GM10248 (cell line): ENCODE results near the gene CLEC3B.

ENCODE experiments used
- CTCF ChIA-PET: fragments of 300-600 bp; sonication (Branson Sonifier 250); formaldehyde crosslinking; extraction: SDS; loops from one replicate; lab custom pipeline; 2021; ENCODE audit warnings: antibody characterized with exemption; lab: Yijun Ruan, JAX
- POLR2A ChIA-PET: fragments of 350-650 bp; sonication (Branson Sonifier 250); formaldehyde crosslinking; extraction: SDS; loops from one replicate; lab custom pipeline; 2020; ENCODE audit warnings: antibody characterized with exemption; lab: Yijun Ruan, JAX
- DNase-seq: peaks from one replicate; pipeline ENCODE4 v3.0.0; 2012; ENCODE audit errors: extremely low spot score
- TF ChIP-seq, protein P1 (sequence below): IDR thresholded peaks from 2 replicates; pipeline ENCODE4 v1.5.1; 2012; ENCODE audit warnings: mild to moderate bottlenecking, low read depth; ENCODE audit errors: extremely low read depth, missing control alignments, control extremely low read depth

Gene CLEC3B

DNA sequence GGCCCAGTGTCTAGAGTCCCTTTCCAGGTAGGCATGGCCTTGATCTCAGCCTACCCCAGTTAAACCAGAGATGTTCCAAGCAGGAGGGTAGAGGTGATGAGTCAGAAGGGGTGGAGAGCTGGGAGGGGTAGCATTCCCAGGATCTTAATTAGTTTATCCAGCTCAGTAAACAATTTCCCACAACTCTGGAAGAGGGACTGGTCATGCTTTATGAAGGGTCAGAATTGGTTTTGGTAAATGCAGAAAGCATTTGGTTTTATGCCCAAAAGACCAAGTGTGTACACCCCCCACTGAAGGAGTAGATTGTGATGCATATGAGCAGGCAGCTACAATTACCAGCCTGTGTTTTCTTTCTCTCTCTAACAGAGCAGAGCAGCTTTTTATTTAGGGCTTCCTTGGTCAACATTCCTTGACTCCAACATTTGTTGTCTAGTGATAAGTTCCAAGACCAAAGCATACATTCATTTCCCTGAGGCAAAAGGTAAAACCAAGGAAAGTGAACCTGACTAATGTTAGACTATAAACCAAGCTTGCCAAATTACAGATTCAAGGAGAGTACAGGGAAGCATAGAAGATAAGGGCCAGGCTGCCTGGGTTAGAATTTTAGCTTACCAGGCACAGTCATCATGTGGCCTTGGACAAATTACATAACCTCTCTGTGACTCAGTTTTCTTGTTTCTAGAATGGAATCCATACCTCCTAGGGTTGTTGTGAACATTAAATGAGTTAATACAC is 32.5 kb upstream of the CLEC3B start:
- DNase-seq = no peak
- POLR2A ChIA-PET = no interaction called here
- CTCF ChIA-PET = interaction anchor here (1.0 to 5.4 kb wide), 7 partner anchors 10 to 1084 kb away, joined by 3 to 44 read pairs (median 4); no protein-coding TSS in a partner anchor
- TF ChIP-seq, protein P1, sequence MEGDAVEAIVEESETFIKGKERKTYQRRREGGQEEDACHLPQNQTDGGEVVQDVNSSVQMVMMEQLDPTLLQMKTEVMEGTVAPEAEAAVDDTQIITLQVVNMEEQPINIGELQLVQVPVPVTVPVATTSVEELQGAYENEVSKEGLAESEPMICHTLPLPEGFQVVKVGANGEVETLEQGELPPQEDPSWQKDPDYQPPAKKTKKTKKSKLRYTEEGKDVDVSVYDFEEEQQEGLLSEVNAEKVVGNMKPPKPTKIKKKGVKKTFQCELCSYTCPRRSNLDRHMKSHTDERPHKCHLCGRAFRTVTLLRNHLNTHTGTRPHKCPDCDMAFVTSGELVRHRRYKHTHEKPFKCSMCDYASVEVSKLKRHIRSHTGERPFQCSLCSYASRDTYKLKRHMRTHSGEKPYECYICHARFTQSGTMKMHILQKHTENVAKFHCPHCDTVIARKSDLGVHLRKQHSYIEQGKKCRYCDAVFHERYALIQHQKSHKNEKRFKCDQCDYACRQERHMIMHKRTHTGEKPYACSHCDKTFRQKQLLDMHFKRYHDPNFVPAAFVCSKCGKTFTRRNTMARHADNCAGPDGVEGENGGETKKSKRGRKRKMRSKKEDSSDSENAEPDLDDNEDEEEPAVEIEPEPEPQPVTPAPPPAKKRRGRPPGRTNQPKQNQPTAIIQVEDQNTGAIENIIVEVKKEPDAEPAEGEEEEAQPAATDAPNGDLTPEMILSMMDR = no peak

DNA sequence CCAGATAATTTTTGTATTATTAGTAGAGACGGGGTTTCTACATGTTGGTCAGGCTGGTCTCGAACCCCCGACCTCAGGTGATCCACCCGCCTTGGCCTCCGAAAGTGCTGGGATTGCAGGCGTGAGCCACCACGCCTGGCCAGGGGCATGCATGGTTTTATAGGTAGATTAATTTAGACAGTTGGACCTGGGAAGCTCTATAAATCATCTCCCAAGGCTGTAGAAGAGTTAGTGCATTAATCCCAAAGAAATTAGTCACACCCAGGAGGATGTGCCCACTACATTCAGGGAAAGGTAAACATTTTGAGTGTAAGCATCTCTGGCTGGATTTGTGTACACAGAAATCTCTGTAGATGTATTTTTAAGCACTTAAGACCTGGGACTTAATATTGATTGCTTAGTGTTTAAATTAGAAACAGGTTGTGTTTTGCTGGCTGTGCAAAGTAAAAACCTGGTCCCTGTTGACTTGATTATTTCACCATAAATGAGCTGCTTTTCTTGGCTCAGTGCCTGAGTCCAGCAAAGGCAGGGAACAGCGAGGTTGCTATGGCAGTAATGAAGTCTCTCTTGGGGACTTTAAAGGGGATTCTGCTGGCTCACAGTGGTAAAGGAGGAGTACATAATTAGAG is 30.8 kb upstream of the CLEC3B start:
- POLR2A ChIA-PET = no interaction called here
- DNase-seq = no peak
- CTCF ChIA-PET = interaction anchor here (1.0 to 5.4 kb wide), 5 partner anchors 8 to 1083 kb away, joined by 3 to 44 read pairs (median 4); no protein-coding TSS in a partner anchor
- TF ChIP-seq, protein P1 = no peak

DNA sequence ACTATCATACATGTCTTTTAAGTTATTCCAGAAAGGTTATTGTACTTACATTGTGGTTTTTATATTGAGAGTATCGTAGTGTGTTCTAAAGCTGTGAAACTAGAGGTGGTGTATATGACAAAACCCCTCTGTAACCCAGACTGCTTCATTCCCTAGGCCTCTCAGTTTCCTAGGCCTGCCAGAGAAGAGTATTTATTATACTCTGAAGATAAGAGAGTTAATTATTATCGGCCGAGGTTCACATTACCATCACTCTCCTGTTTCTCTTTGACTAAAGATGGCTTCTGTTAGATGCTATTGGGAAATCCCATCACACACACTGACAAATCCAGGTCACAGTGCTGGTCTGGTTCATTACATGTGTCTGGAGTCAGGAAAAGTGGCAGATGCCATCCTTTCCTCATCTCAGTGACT is 29.5 kb upstream of the CLEC3B start:
- POLR2A ChIA-PET = no interaction called here
- TF ChIP-seq, protein P1 = no peak
- CTCF ChIA-PET = interaction anchor here (1.1 to 3.0 kb wide), 3 partner anchors 9 to 44 kb away, joined by 3 to 13 read pairs (median 3); no protein-coding TSS in a partner anchor
- peak; percentile 24 for DNase-seq

DNA sequence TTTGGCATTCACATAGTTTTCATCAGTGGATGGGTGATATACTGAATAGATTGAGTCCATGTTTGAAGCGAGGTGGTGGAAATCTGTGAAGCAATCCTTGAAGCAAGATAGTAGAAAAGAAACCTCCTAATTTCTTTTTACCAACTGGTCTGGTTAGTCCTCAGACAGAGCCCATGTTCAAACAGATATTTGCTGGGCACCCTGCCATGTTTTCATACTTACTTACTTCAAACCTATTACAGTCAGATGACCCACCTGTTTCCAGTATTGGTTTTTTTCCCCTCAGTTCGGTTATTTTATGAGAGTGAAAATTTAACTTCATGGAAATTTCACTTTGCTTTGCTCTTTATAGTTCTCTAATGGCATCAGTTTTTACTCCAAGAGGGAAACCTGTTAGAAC is 26.3 kb upstream of the CLEC3B start:
- no peak for DNase-seq
- POLR2A ChIA-PET = no interaction called here
- CTCF ChIA-PET = interaction anchor here (1.6 to 2.0 kb wide), 2 partner anchors 9 to 12 kb away, joined by 5 to 6 read pairs; no protein-coding TSS in a partner anchor

DNA sequence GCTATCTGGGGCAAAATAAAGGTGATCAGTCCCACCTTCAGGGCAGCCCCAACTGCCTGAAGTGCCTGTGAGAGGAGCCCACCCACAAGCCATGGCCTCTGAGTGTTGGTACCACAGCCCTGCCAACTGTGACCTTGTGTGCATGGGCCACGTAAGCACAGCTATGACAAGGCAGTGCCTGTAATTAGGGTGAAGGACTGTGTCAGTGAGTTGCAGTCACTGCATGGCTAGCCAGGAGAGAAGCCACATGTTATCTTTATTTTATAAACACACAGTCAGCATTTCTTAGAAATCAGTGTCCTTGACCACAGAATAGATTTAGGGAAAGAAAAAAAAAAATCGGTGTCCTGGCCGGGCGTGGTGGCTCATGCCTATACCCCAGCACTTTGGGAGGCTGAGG is 25.3 kb upstream of the CLEC3B start:
- no peak for DNase-seq
- ChIA-PET POLR2A (no interaction called here), CTCF (interaction anchor here (0.9 to 1.6 kb wide), 3 partner anchors 8 to 13 kb away, joined by 3 to 5 read pairs (median 4); no protein-coding TSS in a partner anchor)
- TF ChIP-seq, protein P1 = no peak

More for the DNA sequence above, 26.3 kb upstream of the CLEC3B start:
- TF ChIP-seq, protein P1 = no peak

DNA sequence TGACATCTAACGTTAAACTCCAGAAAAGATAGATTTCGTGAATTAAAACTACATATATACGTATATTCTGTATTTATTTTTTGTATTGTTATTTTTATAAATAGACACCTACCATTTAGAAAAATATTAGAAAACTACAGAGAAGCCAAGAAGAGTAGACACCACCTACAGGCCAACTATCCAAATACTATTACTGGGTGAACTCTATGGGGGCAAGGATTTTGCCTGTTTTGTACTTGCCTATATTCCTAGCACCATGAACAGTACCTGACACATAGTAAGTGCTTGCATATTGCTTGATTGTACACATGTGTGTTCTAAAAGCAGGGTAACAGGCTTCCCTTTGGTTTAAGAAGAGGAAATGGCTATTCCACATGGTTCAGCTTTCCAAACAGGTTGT is 24.4 kb upstream of the CLEC3B start:
- ChIA-PET POLR2A (no interaction called here), CTCF (interaction anchor here (0.9 to 1.0 kb wide), 2 partner anchors 9 kb away, joined by 3 to 4 read pairs; no protein-coding TSS in a partner anchor)
- no peak for DNase-seq
- TF ChIP-seq, protein P1 = no peak
